DOHH2 (cell line): ENCODE measurements around the gene GTF2A1.

Experiments
- EZH2phosphoT487 ChIP-seq: fragments of 200-600 bp; sonication (generic); IDR thresholded peaks from 2 replicates; pipeline ENCODE4 v1.6.1; 2017; ENCODE audit warnings: borderline replicate concordance, mild to moderate bottlenecking, antibody characterized with exemption, low read length, moderate library complexity, mixed read lengths
- TF ChIP-seq, protein P1 (sequence below): fragments of 200-600 bp; sonication (generic); IDR thresholded peaks from one replicate; pipeline ENCODE4 v1.5.1; 2014; ENCODE audit warnings: antibody characterized with exemption, mild to moderate bottlenecking, low read depth, low read length; ENCODE audit not compliant: poor library complexity, severe bottlenecking

DNA sequence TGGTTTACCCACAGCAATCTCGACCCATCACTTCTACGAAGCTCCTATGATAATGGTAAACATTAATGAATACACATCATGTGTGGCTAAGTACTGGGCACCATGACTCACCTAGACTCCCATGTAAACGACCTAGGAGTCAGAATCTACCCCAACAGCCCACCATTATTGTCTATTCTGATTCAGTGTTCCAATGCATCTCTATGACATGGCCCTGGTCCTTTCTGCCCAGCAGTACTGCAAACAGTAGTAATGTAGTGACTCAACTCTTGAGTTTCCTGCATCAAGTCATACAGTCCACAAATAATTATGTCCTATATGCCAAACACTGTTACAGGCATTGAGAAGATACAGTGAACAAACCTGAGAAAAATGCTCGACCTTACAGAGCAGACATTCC, 14.6 kb downstream of the GTF2A1 start:
- TF ChIP-seq EZH2phosphoT487 = no peak
- TF ChIP-seq, protein P1, sequence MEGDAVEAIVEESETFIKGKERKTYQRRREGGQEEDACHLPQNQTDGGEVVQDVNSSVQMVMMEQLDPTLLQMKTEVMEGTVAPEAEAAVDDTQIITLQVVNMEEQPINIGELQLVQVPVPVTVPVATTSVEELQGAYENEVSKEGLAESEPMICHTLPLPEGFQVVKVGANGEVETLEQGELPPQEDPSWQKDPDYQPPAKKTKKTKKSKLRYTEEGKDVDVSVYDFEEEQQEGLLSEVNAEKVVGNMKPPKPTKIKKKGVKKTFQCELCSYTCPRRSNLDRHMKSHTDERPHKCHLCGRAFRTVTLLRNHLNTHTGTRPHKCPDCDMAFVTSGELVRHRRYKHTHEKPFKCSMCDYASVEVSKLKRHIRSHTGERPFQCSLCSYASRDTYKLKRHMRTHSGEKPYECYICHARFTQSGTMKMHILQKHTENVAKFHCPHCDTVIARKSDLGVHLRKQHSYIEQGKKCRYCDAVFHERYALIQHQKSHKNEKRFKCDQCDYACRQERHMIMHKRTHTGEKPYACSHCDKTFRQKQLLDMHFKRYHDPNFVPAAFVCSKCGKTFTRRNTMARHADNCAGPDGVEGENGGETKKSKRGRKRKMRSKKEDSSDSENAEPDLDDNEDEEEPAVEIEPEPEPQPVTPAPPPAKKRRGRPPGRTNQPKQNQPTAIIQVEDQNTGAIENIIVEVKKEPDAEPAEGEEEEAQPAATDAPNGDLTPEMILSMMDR = no peak
